IMR-90 (cell line): ENCODE data around the gene DNAJB2. TPM values are rescaled to one million over a fixed set of nuclear protein-coding genes. Genes with fewer than 3 reads are reported as not detected.

Source experiments
- ATAC-seq: fragments of 200-7000 bp; cut with Tn5 transposase; 2 replicates; pipeline ENCODE4 v1.9.1; 2020; ENCODE audit warnings: low read depth, mild to moderate bottlenecking, moderate library complexity
- BruUV-seq: library from RNA; stranded (reverse); fragments of 400-500 nt; replicated peaks from 2 replicates; lab custom pipeline; 2021; lab: Mats Ljungman, UMichigan
- CTCF ChIA-PET: fragments of 300-600 bp; formaldehyde crosslinking; extraction: SDS; loops from one replicate; lab custom pipeline; 2021; ENCODE audit warnings: antibody characterized with exemption; lab: Yijun Ruan, JAX
- POLR2A ChIA-PET: fragments of 300-600 bp; sonication (Branson Sonifier 250); formaldehyde crosslinking; loops from one replicate; lab custom pipeline; 2022; ENCODE audit warnings: antibody characterized with exemption; ENCODE audit not compliant: unreplicated experiment; lab: Charles Lee
- DNase-seq: peaks from one replicate; pipeline ENCODE4 v3.0.0; 2013
- H2AFZ ChIP-seq: replicated peaks from 2 replicates; pipeline ENCODE3; 2013; ENCODE audit warnings: low read length, mild to moderate bottlenecking; ENCODE audit not compliant: poor library complexity
- H2AK5ac ChIP-seq: 2 replicates; pipeline ENCODE4 v1.6.1; 2013; ENCODE audit warnings: low read depth, low read length, inconsistent platforms
- H2AK9ac ChIP-seq: replicated peaks from 2 replicates; pipeline ENCODE3; 2013; ENCODE audit warnings: mild to moderate bottlenecking, low read depth, low read length, moderate library complexity; ENCODE audit not compliant: poor library complexity
- H2BK120ac ChIP-seq: 2 replicates; pipeline ENCODE4 v1.6.1; 2013; ENCODE audit warnings: low read depth, low read length, inconsistent platforms
- H2BK15ac ChIP-seq: 3 replicates; pipeline ENCODE4 v1.6.1; 2013; ENCODE audit warnings: low read depth, low read length, inconsistent platforms
- H2BK20ac ChIP-seq: 2 replicates; pipeline ENCODE4 v1.6.1; 2013; ENCODE audit warnings: low read depth, mild to moderate bottlenecking, inconsistent platforms, low read length, moderate library complexity
- H2BK5ac ChIP-seq: 2 replicates; pipeline ENCODE4 v1.6.1; 2013; ENCODE audit warnings: mild to moderate bottlenecking, low read depth, low read length, inconsistent platforms; ENCODE audit not compliant: poor library complexity, severe bottlenecking
- H3K14ac ChIP-seq: replicated peaks from 2 replicates; pipeline ENCODE4 v1.6.1; 2013; ENCODE audit warnings: low read depth, low read length, inconsistent platforms
- H3K18ac ChIP-seq: 2 replicates; pipeline ENCODE4 v1.6.1; 2013; ENCODE audit warnings: low read depth, low read length, control low read depth
- H3K23ac ChIP-seq: 2 replicates; pipeline ENCODE4 v1.6.1; 2013; ENCODE audit warnings: low read depth, low read length, inconsistent platforms
- H3K27ac ChIP-seq: 2 replicates; pipeline ENCODE4 v1.5.1; 2013; ENCODE audit warnings: mild to moderate bottlenecking, control low read depth, low read length; ENCODE audit not compliant: insufficient read depth
- H3K27me3 ChIP-seq: 2 replicates; pipeline ENCODE4 v1.6.1; 2013; ENCODE audit warnings: low read length; ENCODE audit not compliant: control insufficient read depth, insufficient read depth
- H3K36me3 ChIP-seq: 2 replicates; pipeline ENCODE4 v1.6.1; 2013; ENCODE audit warnings: low read length, mixed read lengths; ENCODE audit not compliant: control insufficient read depth, insufficient read depth
- H3K4ac ChIP-seq: 2 replicates; pipeline ENCODE4 v1.6.1; 2013; ENCODE audit warnings: low read depth, low read length, inconsistent platforms
- H3K4me1 ChIP-seq: 2 replicates; pipeline ENCODE4 v1.6.1; 2013; ENCODE audit warnings: low read length, mixed read lengths; ENCODE audit not compliant: control insufficient read depth, insufficient read depth
- H3K4me2 ChIP-seq: 2 replicates; pipeline ENCODE4 v1.6.1; 2013; ENCODE audit warnings: low read depth, mild to moderate bottlenecking, control low read depth, low read length, moderate library complexity
- H3K4me3 ChIP-seq: 2 replicates; pipeline ENCODE4 v1.5.1; 2013; ENCODE audit warnings: low read depth, mild to moderate bottlenecking, control low read depth, low read length, moderate library complexity; ENCODE audit not compliant: insufficient read depth
- H3K56ac ChIP-seq: 2 replicates; pipeline ENCODE4 v1.6.1; 2013; ENCODE audit warnings: low read length, inconsistent platforms; ENCODE audit not compliant: insufficient read depth; ENCODE audit errors: extremely low read depth
- H3K79me1 ChIP-seq, 2 experiments: 2 replicates each; pipeline ENCODE4 v1.6.1; 2013; ENCODE audit warnings: low read length in 2 of 2, inconsistent platforms in 1 of 2, low read depth in 1 of 2
- H3K9ac ChIP-seq: 2 replicates; pipeline ENCODE4 v1.6.1; 2013; ENCODE audit warnings: low read depth, low read length, control low read depth
- H3K9me1 ChIP-seq: 2 replicates; pipeline ENCODE4 v1.6.1; 2013; ENCODE audit warnings: low read length, inconsistent platforms; ENCODE audit not compliant: insufficient read depth
- H3K9me3 ChIP-seq: 2 replicates; pipeline ENCODE4 v1.6.1; 2013; ENCODE audit warnings: low read length; ENCODE audit not compliant: control insufficient read depth, insufficient read depth
- H4K20me1 ChIP-seq: 2 replicates; pipeline ENCODE4 v1.6.1; 2013; ENCODE audit warnings: low read length, inconsistent platforms; ENCODE audit not compliant: insufficient read depth
- H4K5ac ChIP-seq: 2 replicates; pipeline ENCODE4 v1.6.1; 2013; ENCODE audit warnings: mild to moderate bottlenecking, low read depth, low read length, control low read depth
- H4K8ac ChIP-seq, 2 experiments: 2 replicates each; pipeline ENCODE4 v1.6.1; 2013; ENCODE audit warnings: low read depth in 2 of 2, low read length in 2 of 2, control low read depth in 1 of 2, inconsistent platforms in 1 of 2
- H4K91ac ChIP-seq: 2 replicates; pipeline ENCODE4 v1.6.1; 2013; ENCODE audit warnings: low read depth, low read length, inconsistent platforms; ENCODE audit not compliant: insufficient read depth
- CEBPB ChIP-seq: IDR thresholded peaks from 2 replicates; pipeline ENCODE4 v1.6.1; 2012; ENCODE audit warnings: low read depth, low read length, improper control_type of control experiment
- CHD1 ChIP-seq: IDR thresholded peaks from 2 replicates; pipeline ENCODE4 v1.6.1; 2012; ENCODE audit warnings: low read depth, low read length, improper control_type of control experiment
- ELK1 ChIP-seq: fragments of 150-350 bp; IDR thresholded peaks from 2 replicates; pipeline ENCODE4 v1.6.1; 2016; ENCODE audit warnings: low read depth, mild to moderate bottlenecking, low read length, moderate library complexity, borderline replicate concordance
- FOS ChIP-seq: fragments of 150-350 bp; IDR thresholded peaks from 2 replicates; pipeline ENCODE4 v1.6.1; 2016; ENCODE audit warnings: low read depth, low read length
- MAZ ChIP-seq: IDR thresholded peaks from 2 replicates; pipeline ENCODE4 v1.6.1; 2012; ENCODE audit warnings: low read depth, mild to moderate bottlenecking, low read length, improper control_type of control experiment, moderate library complexity, borderline replicate concordance
- MXI1 ChIP-seq: IDR thresholded peaks from 2 replicates; pipeline ENCODE4 v1.6.1; 2012; ENCODE audit warnings: low read depth, mild to moderate bottlenecking, low read length, moderate library complexity, borderline replicate concordance
- NFE2L2 ChIP-seq: fragments of 150-350 bp; IDR thresholded peaks from 2 replicates; pipeline ENCODE4 v1.6.1; 2016; ENCODE audit warnings: low read depth, mild to moderate bottlenecking, low read length
- POLR2A ChIP-seq: IDR thresholded peaks from 2 replicates; pipeline ENCODE4 v1.6.1; 2012; ENCODE audit warnings: mild to moderate bottlenecking, low read depth, low read length
- RAD21 ChIP-seq: IDR thresholded peaks from 2 replicates; pipeline ENCODE4 v1.6.1; 2012; ENCODE audit warnings: low read length, improper control_type of control experiment
- RCOR1 ChIP-seq: IDR thresholded peaks from 2 replicates; pipeline ENCODE4 v1.6.1; 2012; ENCODE audit warnings: mild to moderate bottlenecking, low read length, improper control_type of control experiment; ENCODE audit not compliant: insufficient replicate concordance
- RFX5 ChIP-seq: IDR thresholded peaks from 2 replicates; pipeline ENCODE4 v1.8.0; 2012; ENCODE audit warnings: low read depth, mild to moderate bottlenecking, low read length, moderate library complexity
- SMC3 ChIP-seq: fragments of 150-350 bp; IDR thresholded peaks from 2 replicates; pipeline ENCODE4 v1.6.1; 2016; ENCODE audit warnings: low read depth, mild to moderate bottlenecking, antibody characterized with exemption, low read length, moderate library complexity
- USF2 ChIP-seq: fragments of 150-350 bp; IDR thresholded peaks from 2 replicates; pipeline ENCODE4 v1.6.1; 2017; ENCODE audit warnings: mild to moderate bottlenecking, antibody characterized with exemption, low read length, low read depth
- WGBS, 2 experiments: methylation state at CpG; one replicate each; pipeline versions ENCODE4 v1.1.5 to v1.1.7; 2013; ENCODE audit warnings: missing lambda C conversion rate in 2 of 2; ENCODE audit not compliant: insufficient read length in 1 of 2; ENCODE audit errors: extremely low coverage in 2 of 2; 5-methylcytosine and 5-hydroxymethylcytosine counted together
- dilution Hi-C: fragments of 300-500 bp; cut with HindIII; formaldehyde crosslinking; loops from one replicate; pipeline ENCODE4 v1.14.3; 2018; ENCODE audit warnings: low sequenced_read_pairs; ENCODE audit not compliant: unreplicated experiment
- in situ Hi-C: fragments of 300-500 bp; cut with MboI; formaldehyde crosslinking; loops from 3 replicates; pipeline ENCODE4 v1.14.3; 2019; ENCODE audit warnings: low sequenced_read_pairs, inconsistent platforms, mixed read lengths
- intact Hi-C: fragments of 100-400 bp; cut with micrococcal nuclease; formaldehyde crosslinking; loops from 2 replicates; pipeline ENCODE4 v1.10.0; 2022
- polyA plus RNA-seq, 3 experiments: library from polyadenylated mRNA; depleted of rRNA; stranded (reverse); fragments of >200 nt; gene quantifications; 2 replicates each; pipeline ENCODE4 v1.2.3, GENCODE V29; 2012; ENCODE audit warnings: low replicate concordance in 1 of 3
- total RNA-seq: library from RNA; depleted of rRNA; stranded (reverse); fragments of >200 nt; gene quantifications from 2 replicates; pipeline ENCODE4 v1.2.3, GENCODE V29; 2012

Gene DNAJB2
- total and polyA plus RNA-seq, 2 of the 4 experiments (the other 2 are of a cell fraction): 30.6 to 45.8 TPM

- Histone ChIP-seq H3K79me1 (no peaks in the 10 kb centered on the region), H3K4me1 (peaks cover 6% of the 10 kb centered on the region; the same call in 1 of the 2 replicates), H3K18ac (no peak overlapping the region), H3K56ac (no peak overlapping the region), H3K27me3 (no peaks in the 10 kb centered on the region; the same call in 1 of the 2 replicates), H2BK20ac (no peak overlapping the region), H3K23ac (no peak overlapping the region), H2AK9ac (peak overlapping the region; percentile 87), H2BK15ac (no peak overlapping the region), H3K36me3 (no peaks in the 10 kb centered on the region), H3K9ac (peak overlapping the region; percentile 8; the same call in 1 of the 2 replicates), H3K27ac (peak overlapping the region; percentile 32; the same call in 1 of the 2 replicates), H4K20me1 (peaks cover 7% of the 10 kb centered on the region), H2AFZ (peak overlapping the region; percentile 90), H3K4me3 (peak overlapping the region; percentile 59), H2AK5ac (peak overlapping the region; percentile 58; the same call in 1 of the 2 replicates), H3K4ac (peak overlapping the region; percentile 17; the same call in 1 of the 2 replicates), H4K5ac (no peak overlapping the region), H4K91ac (0 out of 2 replicates have a peak overlapping the region, but pooled peaks have one; percentile 23), H3K9me3 (no peaks in the 10 kb centered on the region), H3K14ac (no peak overlapping the region), H3K4me2 (peak overlapping the region; percentile 85), H3K9me1 (no peaks in the 10 kb centered on the region), H2BK5ac (peak overlapping the region; percentile 54), H4K8ac (no peak overlapping the region), H2BK120ac (peak overlapping the region; percentile 32)
- no TSS peak for BruUV-seq
- in situ Hi-C loops (no loop called here), intact Hi-C loops (loop anchor here (5.0 kb wide), 1 partner anchor 34 kb away; no protein-coding TSS in a partner anchor), dilution Hi-C loops (no loop called here)
- ChIA-PET POLR2A (no interaction called here), CTCF (interaction anchor here (1.1 kb wide), 1 partner anchor 8 kb away, joined by 3 read pairs; no protein-coding TSS in a partner anchor)
- WGBS, 2 experiments: 1% methylated on average over 15 of the region's 45 CpGs; no CpG with 5 or more reads in 1 of the 2 experiments
- DNase-seq: peak; percentile 65
- ATAC-seq: peak; percentile 98
- TF ChIP-seq CEBPB (no peak), RAD21 (no peak), USF2 (no peak), FOS (peak; percentile 66), POLR2A (0 out of 2 replicates have a peak, but pooled peaks have one; percentile 13), SMC3 (no peak; the same call in 1 of the 2 replicates), MAZ (peak; percentile 16; the same call in 1 of the 2 replicates), NFE2L2 (no peak), MXI1 (peak; percentile 80), RFX5 (no peak), CHD1 (no peak; the same call in 1 of the 2 replicates), RCOR1 (peak; percentile 89), ELK1 (no peak)
These were observed 29.3 kb downstream of the DNAJB2 start for GRCh38 chr2:219308142-219309101.
